HG02610 (cell line): ENCODE data around the gene PLA2G1B.
"Not testable (repeated sequence)": the region's sequence is repeated elsewhere in the genome, so short reads cannot be mapped to it uniquely, and the experiment has no call there.

ENCODE experiments used
- ATAC-seq: cut with Tn5 transposase; IDR thresholded peaks from one replicate; pipeline ENCODE4 v1.9.1; 2021; ENCODE audit warnings: mild to moderate bottlenecking, moderate library complexity; ENCODE audit not compliant: unreplicated experiment

PLA2G1B gene

GRCh38 chr12:120359128-120359527 is 31.5 kb upstream of the PLA2G1B start:
- ATAC-seq, result no peak

- no peak for ATAC-seq
Observed at GRCh38 chr12:120358412-120359100, 31.0 kb upstream of the PLA2G1B start.

GRCh38 chr12:120357104-120357503 is 29.5 kb upstream of the PLA2G1B start:
- ATAC-seq, result no peak

- no peak for ATAC-seq
Observed at GRCh38 chr12:120356567-120357030, 29.0 kb upstream of the PLA2G1B start.

GRCh38 chr12:120353556-120354317 is 26.2 kb upstream of the PLA2G1B start:
- no peak for ATAC-seq

GRCh38 chr12:120353136-120353535 is 25.6 kb upstream of the PLA2G1B start:
- no peak for ATAC-seq

GRCh38 chr12:120352117-120352516 is 24.5 kb upstream of the PLA2G1B start:
- no peak for ATAC-seq

GRCh38 chr12:120350576-120351350 is 23.2 kb upstream of the PLA2G1B start:
- no peak for ATAC-seq

GRCh38 chr12:120347766-120348165 is 20.2 kb upstream of the PLA2G1B start:
- no peak for ATAC-seq

- ATAC-seq, result no peak
Observed at GRCh38 chr12:120346681-120347080, 19.1 kb upstream of the PLA2G1B start.

- ATAC-seq, result no peak
Observed at GRCh38 chr12:120346031-120346430, 18.5 kb upstream of the PLA2G1B start.

GRCh38 chr12:120343692-120344091 is 16.1 kb upstream of the PLA2G1B start:
- no peak for ATAC-seq

GRCh38 chr12:120343039-120343537 is 15.5 kb upstream of the PLA2G1B start:
- ATAC-seq, result no peak

- ATAC-seq, result no peak
Observed at GRCh38 chr12:120342175-120343038, 14.8 kb upstream of the PLA2G1B start.

- no peak for ATAC-seq
Observed at GRCh38 chr12:120339256-120339655, 11.7 kb upstream of the PLA2G1B start.

GRCh38 chr12:120337730-120338129 is 10.2 kb upstream of the PLA2G1B start:
- no peak for ATAC-seq

GRCh38 chr12:120336392-120336791 is 8.8 kb upstream of the PLA2G1B start:
- ATAC-seq, result not testable (repeated sequence)

- ATAC-seq, result not testable (repeated sequence)
Observed at GRCh38 chr12:120335447-120335846, 7.9 kb upstream of the PLA2G1B start.

- ATAC-seq, result no peak
Observed at GRCh38 chr12:120332523-120332922, 4.9 kb upstream of the PLA2G1B start.

GRCh38 chr12:120332041-120332440 is 4.5 kb upstream of the PLA2G1B start:
- no peak for ATAC-seq
